OCI-LY1 (cell line): ENCODE results near the gene TCF4.

Experiments
- H2AFZ ChIP-seq: fragments of 200-600 bp; sonication (generic), shearing (Covaris generic); 2 replicates; pipeline ENCODE4 v1.6.0; 2014; ENCODE audit warnings: antibody characterized with exemption, mild to moderate bottlenecking, low read length
- H3F3A ChIP-seq: fragments of 200-600 bp; sonication (generic), shearing (Covaris generic); 2 replicates; pipeline ENCODE4 v1.6.0; 2014; ENCODE audit warnings: mild to moderate bottlenecking, antibody characterized with exemption, low read length, moderate library complexity; ENCODE audit not compliant: insufficient read depth
- H3K27ac ChIP-seq: fragments of 200-600 bp; sonication (generic); 2 replicates; pipeline ENCODE4 v1.5.1; 2014; ENCODE audit warnings: low read length, mixed run types, mild to moderate bottlenecking, low read depth; ENCODE audit not compliant: poor library complexity, severe bottlenecking
- H3K27me3 ChIP-seq: fragments of 200-600 bp; sonication (generic); 2 replicates; pipeline ENCODE4 v1.6.0; 2014; ENCODE audit warnings: antibody characterized with exemption, mild to moderate bottlenecking, low read length, moderate library complexity; ENCODE audit not compliant: insufficient read depth
- H3K36me3 ChIP-seq: fragments of 200-600 bp; sonication (generic); 2 replicates; pipeline ENCODE4 v1.6.1; 2014; ENCODE audit warnings: mild to moderate bottlenecking, antibody characterized with exemption, low read length, moderate library complexity, mixed read lengths; ENCODE audit not compliant: insufficient read depth
- H3K4me1 ChIP-seq: fragments of 200-600 bp; sonication (generic); 2 replicates; pipeline ENCODE4 v1.5.1; 2014; ENCODE audit warnings: mild to moderate bottlenecking, low read length, moderate library complexity; ENCODE audit not compliant: insufficient read depth, severe bottlenecking
- H3K4me2 ChIP-seq: fragments of 200-600 bp; sonication (generic), shearing (Covaris generic); 2 replicates; pipeline ENCODE4 v1.6.1; 2014; ENCODE audit warnings: low read length
- H3K4me3 ChIP-seq: fragments of 200-600 bp; sonication (generic); 2 replicates; pipeline ENCODE4 v1.5.1; 2014; ENCODE audit warnings: low read length, low read depth, mild to moderate bottlenecking, mixed read lengths; ENCODE audit not compliant: poor library complexity, severe bottlenecking
- H3K79me2 ChIP-seq: fragments of 200-600 bp; shearing (Covaris generic); 2 replicates; pipeline ENCODE4 v1.6.1; 2016; ENCODE audit warnings: mixed run types, low read length, mixed read lengths; ENCODE audit not compliant: insufficient read depth
- H3K9ac ChIP-seq: fragments of 200-600 bp; sonication (generic), shearing (Covaris generic); 2 replicates; pipeline ENCODE4 v1.6.1; 2014; ENCODE audit warnings: mild to moderate bottlenecking, low read length, mixed read lengths
- H3K9me2 ChIP-seq: fragments of 200-600 bp; sonication (generic), shearing (Covaris generic); 2 replicates; pipeline ENCODE4 v1.6.1; 2014; ENCODE audit warnings: low read depth, mild to moderate bottlenecking, low read length, mixed read lengths
- H3K9me3 ChIP-seq: fragments of 200-600 bp; shearing (Covaris generic); 2 replicates; pipeline ENCODE4 v1.6.1; 2014; ENCODE audit warnings: low read length, mixed read lengths
- H4K20me1 ChIP-seq: fragments of 200-600 bp; sonication (generic), shearing (Covaris generic); 2 replicates; pipeline ENCODE4 v1.6.0; 2016; ENCODE audit warnings: mild to moderate bottlenecking, low read length; ENCODE audit not compliant: insufficient read depth
- CTCF ChIP-seq: fragments of 200-600 bp; sonication (generic), shearing (Covaris generic); IDR thresholded peaks from 2 replicates; pipeline ENCODE4 v1.5.1; 2017; ENCODE audit warnings: mild to moderate bottlenecking, antibody characterized with exemption, low read length, moderate library complexity, mixed read lengths
- EZH2 ChIP-seq: fragments of 200-600 bp; sonication (generic), shearing (Covaris generic); IDR thresholded peaks from 2 replicates; pipeline ENCODE4 v1.8.0; 2017; ENCODE audit warnings: borderline replicate concordance, mixed run types, mild to moderate bottlenecking, antibody characterized with exemption, low read length, moderate library complexity, mixed read lengths

TCF4 gene

GRCh38 chr18:55323051-55323994 lies 264.7 kb downstream of the TCF4 start:
- H3K4me2 ChIP-seq: peak overlapping the region; percentile 88
- H4K20me1 ChIP-seq: no peaks in the 10 kb centered on the region
- H3K36me3 ChIP-seq: no peaks in the 10 kb centered on the region; the same call in 1 of the 2 replicates
- no peaks in the 10 kb centered on the region for H3F3A ChIP-seq
- H3K9me3 ChIP-seq: no peaks in the 10 kb centered on the region
- H3K27ac ChIP-seq: peak overlapping the region; percentile 87
- peaks cover 89% of the 10 kb centered on the region for H3K4me1 ChIP-seq
- no peak for TF ChIP-seq EZH2
- no peak for TF ChIP-seq CTCF
- no peak overlapping the region for H2AFZ ChIP-seq
- peak overlapping the region; percentile 71 for H3K9ac ChIP-seq
- no peaks in the 10 kb centered on the region for H3K27me3 ChIP-seq
- H3K9me2 ChIP-seq: no peaks in the 10 kb centered on the region
- peak overlapping the region; percentile 64 for H3K4me3 ChIP-seq
- H3K79me2 ChIP-seq: peaks cover 57% of the 10 kb centered on the region

- no peaks in the 10 kb centered on the region for H4K20me1 ChIP-seq
- no peaks in the 10 kb centered on the region for H3K9me2 ChIP-seq
- peak overlapping the region; percentile 64 for H3K4me3 ChIP-seq
- H3F3A ChIP-seq: no peaks in the 10 kb centered on the region
- H3K36me3 ChIP-seq: no peaks in the 10 kb centered on the region; the same call in 1 of the 2 replicates
- H3K27ac ChIP-seq: peak overlapping the region; percentile 87
- peaks cover 68% of the 10 kb centered on the region for H3K79me2 ChIP-seq
- peak overlapping the region; percentile 71 for H3K9ac ChIP-seq
- peak overlapping the region; percentile 88 for H3K4me2 ChIP-seq
- H2AFZ ChIP-seq: no peak overlapping the region
- peaks cover 91% of the 10 kb centered on the region for H3K4me1 ChIP-seq
- TF ChIP-seq CTCF (no peak), EZH2 (no peak)
- H3K9me3 ChIP-seq: no peaks in the 10 kb centered on the region
- no peaks in the 10 kb centered on the region for H3K27me3 ChIP-seq
Measured at GRCh38 chr18:55322178-55322735, 265.7 kb downstream of the TCF4 start.

- peaks cover 75% of the 10 kb centered on the region for H3K79me2 ChIP-seq
- no peaks in the 10 kb centered on the region for H4K20me1 ChIP-seq
- peak overlapping the region; percentile 64 for H3K4me3 ChIP-seq
- no peaks in the 10 kb centered on the region for H3K27me3 ChIP-seq
- H3K9me2 ChIP-seq: no peaks in the 10 kb centered on the region
- no peak for TF ChIP-seq CTCF
- no peak for TF ChIP-seq EZH2
- H3K27ac ChIP-seq: peak overlapping the region; percentile 87
- H2AFZ ChIP-seq: no peak overlapping the region
- H3K4me1 ChIP-seq: peaks cover 91% of the 10 kb centered on the region
- H3F3A ChIP-seq: no peaks in the 10 kb centered on the region
- H3K36me3 ChIP-seq: no peaks in the 10 kb centered on the region; the same call in 1 of the 2 replicates
- H3K4me2 ChIP-seq: peak overlapping the region; percentile 88
- H3K9me3 ChIP-seq: no peaks in the 10 kb centered on the region
- peak overlapping the region; percentile 71 for H3K9ac ChIP-seq
Measured at GRCh38 chr18:55321265-55322177, 266.5 kb downstream of the TCF4 start.
